IMR-90 (cell line): Measurements from ENCODE around the gene IL17B. TPM values are rescaled to one million over a fixed set of nuclear protein-coding genes. Genes with fewer than 3 reads are reported as not detected.

Source experiments
- ATAC-seq: fragments of 200-7000 bp; cut with Tn5 transposase; 2 replicates; pipeline ENCODE4 v1.9.1; 2020; ENCODE audit warnings: low read depth, mild to moderate bottlenecking, moderate library complexity
- BruUV-seq: library from RNA; stranded (reverse); fragments of 400-500 nt; replicated peaks from 2 replicates; lab custom pipeline; 2021; lab: Mats Ljungman, UMichigan
- CTCF ChIA-PET: fragments of 300-600 bp; formaldehyde crosslinking; extraction: SDS; loops from one replicate; lab custom pipeline; 2021; ENCODE audit warnings: antibody characterized with exemption; lab: Yijun Ruan, JAX
- POLR2A ChIA-PET: fragments of 300-600 bp; sonication (Branson Sonifier 250); formaldehyde crosslinking; loops from one replicate; lab custom pipeline; 2022; ENCODE audit warnings: antibody characterized with exemption; ENCODE audit not compliant: unreplicated experiment; lab: Charles Lee
- DNase-seq: peaks from one replicate; pipeline ENCODE4 v3.0.0; 2013
- H2AFZ ChIP-seq: replicated peaks from 2 replicates; pipeline ENCODE3; 2013; ENCODE audit warnings: low read length, mild to moderate bottlenecking; ENCODE audit not compliant: poor library complexity
- H2AK5ac ChIP-seq: 2 replicates; pipeline ENCODE4 v1.6.1; 2013; ENCODE audit warnings: low read depth, low read length, inconsistent platforms
- H2AK9ac ChIP-seq: replicated peaks from 2 replicates; pipeline ENCODE3; 2013; ENCODE audit warnings: mild to moderate bottlenecking, low read depth, low read length, moderate library complexity; ENCODE audit not compliant: poor library complexity
- H2BK120ac ChIP-seq: 2 replicates; pipeline ENCODE4 v1.6.1; 2013; ENCODE audit warnings: low read depth, low read length, inconsistent platforms
- H2BK15ac ChIP-seq: 3 replicates; pipeline ENCODE4 v1.6.1; 2013; ENCODE audit warnings: low read depth, low read length, inconsistent platforms
- H2BK20ac ChIP-seq: 2 replicates; pipeline ENCODE4 v1.6.1; 2013; ENCODE audit warnings: low read depth, mild to moderate bottlenecking, inconsistent platforms, low read length, moderate library complexity
- H2BK5ac ChIP-seq: 2 replicates; pipeline ENCODE4 v1.6.1; 2013; ENCODE audit warnings: mild to moderate bottlenecking, low read depth, low read length, inconsistent platforms; ENCODE audit not compliant: poor library complexity, severe bottlenecking
- H3K14ac ChIP-seq: replicated peaks from 2 replicates; pipeline ENCODE4 v1.6.1; 2013; ENCODE audit warnings: low read depth, low read length, inconsistent platforms
- H3K18ac ChIP-seq: 2 replicates; pipeline ENCODE4 v1.6.1; 2013; ENCODE audit warnings: low read depth, low read length, control low read depth
- H3K23ac ChIP-seq: 2 replicates; pipeline ENCODE4 v1.6.1; 2013; ENCODE audit warnings: low read depth, low read length, inconsistent platforms
- H3K27ac ChIP-seq: 2 replicates; pipeline ENCODE4 v1.5.1; 2013; ENCODE audit warnings: mild to moderate bottlenecking, control low read depth, low read length; ENCODE audit not compliant: insufficient read depth
- H3K27me3 ChIP-seq: 2 replicates; pipeline ENCODE4 v1.6.1; 2013; ENCODE audit warnings: low read length; ENCODE audit not compliant: control insufficient read depth, insufficient read depth
- H3K36me3 ChIP-seq: 2 replicates; pipeline ENCODE4 v1.6.1; 2013; ENCODE audit warnings: low read length, mixed read lengths; ENCODE audit not compliant: control insufficient read depth, insufficient read depth
- H3K4ac ChIP-seq: 2 replicates; pipeline ENCODE4 v1.6.1; 2013; ENCODE audit warnings: low read depth, low read length, inconsistent platforms
- H3K4me1 ChIP-seq: 2 replicates; pipeline ENCODE4 v1.6.1; 2013; ENCODE audit warnings: low read length, mixed read lengths; ENCODE audit not compliant: control insufficient read depth, insufficient read depth
- H3K4me2 ChIP-seq: 2 replicates; pipeline ENCODE4 v1.6.1; 2013; ENCODE audit warnings: low read depth, mild to moderate bottlenecking, control low read depth, low read length, moderate library complexity
- H3K4me3 ChIP-seq: 2 replicates; pipeline ENCODE4 v1.5.1; 2013; ENCODE audit warnings: low read depth, mild to moderate bottlenecking, control low read depth, low read length, moderate library complexity; ENCODE audit not compliant: insufficient read depth
- H3K56ac ChIP-seq: 2 replicates; pipeline ENCODE4 v1.6.1; 2013; ENCODE audit warnings: low read length, inconsistent platforms; ENCODE audit not compliant: insufficient read depth; ENCODE audit errors: extremely low read depth
- H3K79me1 ChIP-seq, 2 experiments: 2 replicates each; pipeline ENCODE4 v1.6.1; 2013; ENCODE audit warnings: low read length in 2 of 2, inconsistent platforms in 1 of 2, low read depth in 1 of 2
- H3K9ac ChIP-seq: 2 replicates; pipeline ENCODE4 v1.6.1; 2013; ENCODE audit warnings: low read depth, low read length, control low read depth
- H3K9me1 ChIP-seq: 2 replicates; pipeline ENCODE4 v1.6.1; 2013; ENCODE audit warnings: low read length, inconsistent platforms; ENCODE audit not compliant: insufficient read depth
- H3K9me3 ChIP-seq: 2 replicates; pipeline ENCODE4 v1.6.1; 2013; ENCODE audit warnings: low read length; ENCODE audit not compliant: control insufficient read depth, insufficient read depth
- H4K20me1 ChIP-seq: 2 replicates; pipeline ENCODE4 v1.6.1; 2013; ENCODE audit warnings: low read length, inconsistent platforms; ENCODE audit not compliant: insufficient read depth
- H4K5ac ChIP-seq: 2 replicates; pipeline ENCODE4 v1.6.1; 2013; ENCODE audit warnings: mild to moderate bottlenecking, low read depth, low read length, control low read depth
- H4K8ac ChIP-seq, 2 experiments: 2 replicates each; pipeline ENCODE4 v1.6.1; 2013; ENCODE audit warnings: low read depth in 2 of 2, low read length in 2 of 2, control low read depth in 1 of 2, inconsistent platforms in 1 of 2
- H4K91ac ChIP-seq: 2 replicates; pipeline ENCODE4 v1.6.1; 2013; ENCODE audit warnings: low read depth, low read length, inconsistent platforms; ENCODE audit not compliant: insufficient read depth
- WGBS, 2 experiments: methylation state at CpG; one replicate each; pipeline versions ENCODE4 v1.1.5 to v1.1.7; 2013; ENCODE audit warnings: missing lambda C conversion rate in 2 of 2; ENCODE audit not compliant: insufficient read length in 1 of 2; ENCODE audit errors: extremely low coverage in 2 of 2; 5-methylcytosine and 5-hydroxymethylcytosine counted together
- dilution Hi-C: fragments of 300-500 bp; cut with HindIII; formaldehyde crosslinking; loops from one replicate; pipeline ENCODE4 v1.14.3; 2018; ENCODE audit warnings: low sequenced_read_pairs; ENCODE audit not compliant: unreplicated experiment
- in situ Hi-C: fragments of 300-500 bp; cut with MboI; formaldehyde crosslinking; loops from 3 replicates; pipeline ENCODE4 v1.14.3; 2019; ENCODE audit warnings: low sequenced_read_pairs, inconsistent platforms, mixed read lengths
- intact Hi-C: fragments of 100-400 bp; cut with micrococcal nuclease; formaldehyde crosslinking; loops from 2 replicates; pipeline ENCODE4 v1.10.0; 2022
- polyA plus RNA-seq, 3 experiments: library from polyadenylated mRNA; depleted of rRNA; stranded (reverse); fragments of >200 nt; gene quantifications; 2 replicates each; pipeline ENCODE4 v1.2.3, GENCODE V29; 2012; ENCODE audit warnings: low replicate concordance in 1 of 3
- total RNA-seq: library from RNA; depleted of rRNA; stranded (reverse); fragments of >200 nt; gene quantifications from 2 replicates; pipeline ENCODE4 v1.2.3, GENCODE V29; 2012
- TF ChIP-seq, protein P1 (sequence below): conservative IDR thresholded peaks from 2 replicates; pipeline ENCODE4 v1.5.1; 2012; ENCODE audit warnings: mild to moderate bottlenecking, low read depth, low read length, improper control_type of control experiment

The IL17B gene
- total and polyA plus RNA-seq, 2 of the 4 experiments (the other 2 are of a cell fraction): 0.31 TPM; not detected in 1

GRCh38 chr5:149419859-149420544, 40.9 kb upstream of the IL17B start:
- peak overlapping the region; percentile 58; the same call in 1 of the 2 replicates for H2BK20ac ChIP-seq
- peak overlapping the region; percentile 39; the same call in 2 of the 3 replicates for H2BK15ac ChIP-seq
- ATAC-seq: no peak
- peak overlapping the region; percentile 70 to 79 for H4K8ac ChIP-seq
- peak overlapping the region; percentile 73 for H3K18ac ChIP-seq
- in situ Hi-C loops (no loop called here), intact Hi-C loops (no loop called here), dilution Hi-C loops (no loop called here)
- no TSS peak for BruUV-seq
- POLR2A ChIA-PET: interaction anchor here (0.7 to 0.8 kb wide), 2 partner anchors 13 to 14 kb away, joined by 4 to 8 read pairs; no protein-coding TSS in a partner anchor
- peak overlapping the region; percentile 40 for H3K56ac ChIP-seq
- H3K9ac ChIP-seq: peak overlapping the region; percentile 52
- H3K4ac ChIP-seq: peak overlapping the region; percentile 86
- CTCF ChIA-PET: interaction anchor here (1.3 kb wide), 2 partner anchors 14 to 15 kb away, joined by 3 to 4 read pairs; no protein-coding TSS in a partner anchor
- peak overlapping the region; percentile 55 for H2AFZ ChIP-seq
- TF ChIP-seq, protein P1, sequence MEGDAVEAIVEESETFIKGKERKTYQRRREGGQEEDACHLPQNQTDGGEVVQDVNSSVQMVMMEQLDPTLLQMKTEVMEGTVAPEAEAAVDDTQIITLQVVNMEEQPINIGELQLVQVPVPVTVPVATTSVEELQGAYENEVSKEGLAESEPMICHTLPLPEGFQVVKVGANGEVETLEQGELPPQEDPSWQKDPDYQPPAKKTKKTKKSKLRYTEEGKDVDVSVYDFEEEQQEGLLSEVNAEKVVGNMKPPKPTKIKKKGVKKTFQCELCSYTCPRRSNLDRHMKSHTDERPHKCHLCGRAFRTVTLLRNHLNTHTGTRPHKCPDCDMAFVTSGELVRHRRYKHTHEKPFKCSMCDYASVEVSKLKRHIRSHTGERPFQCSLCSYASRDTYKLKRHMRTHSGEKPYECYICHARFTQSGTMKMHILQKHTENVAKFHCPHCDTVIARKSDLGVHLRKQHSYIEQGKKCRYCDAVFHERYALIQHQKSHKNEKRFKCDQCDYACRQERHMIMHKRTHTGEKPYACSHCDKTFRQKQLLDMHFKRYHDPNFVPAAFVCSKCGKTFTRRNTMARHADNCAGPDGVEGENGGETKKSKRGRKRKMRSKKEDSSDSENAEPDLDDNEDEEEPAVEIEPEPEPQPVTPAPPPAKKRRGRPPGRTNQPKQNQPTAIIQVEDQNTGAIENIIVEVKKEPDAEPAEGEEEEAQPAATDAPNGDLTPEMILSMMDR: no peak
- H2AK5ac ChIP-seq: peak overlapping the region; percentile 69
- H3K4me3 ChIP-seq: no peak overlapping the region
- peaks cover 29% of the 10 kb centered on the region for H3K9me1 ChIP-seq
- H4K91ac ChIP-seq: peak overlapping the region; percentile 76
- peak overlapping the region; percentile 99 for H3K27ac ChIP-seq
- peak overlapping the region; percentile 99 for H2BK120ac ChIP-seq
- peak overlapping the region; percentile 83 for H2AK9ac ChIP-seq
- peaks cover 81% of the 10 kb centered on the region for H3K36me3 ChIP-seq
- no peak for DNase-seq
- peaks cover 75% of the 10 kb centered on the region for H4K20me1 ChIP-seq
- WGBS, 2 experiments: 23% methylated on average over 5 of the region's 13 CpGs; no CpG with 5 or more reads in 1 of the 2 experiments
- H3K79me1 ChIP-seq: peaks cover 24 to 87% of the 10 kb centered on the region in 2 experiments
- H3K4me1 ChIP-seq: peaks cover 78% of the 10 kb centered on the region
- H3K23ac ChIP-seq: peak overlapping the region; percentile 82
- peak overlapping the region; percentile 15; the same call in 1 of the 2 replicates for H3K4me2 ChIP-seq
- peak overlapping the region; percentile 87 for H2BK5ac ChIP-seq
- H3K9me3 ChIP-seq: no peaks in the 10 kb centered on the region
- H4K5ac ChIP-seq: peak overlapping the region; percentile 46
- peak overlapping the region; percentile 69 for H3K14ac ChIP-seq
- H3K27me3 ChIP-seq: no peaks in the 10 kb centered on the region
